ENCODE measurements around the gene FRMD4B. TPM values are rescaled to one million over a fixed set of nuclear protein-coding genes. Genes with fewer than 3 reads are reported as not detected.
A peak's percentile ranks its signal among the peaks of the same experiment; 100 is the strongest.

Gene FRMD4B
- total RNA-seq, 1 donor from 2014 or later, result 53.5 TPM

DNA sequence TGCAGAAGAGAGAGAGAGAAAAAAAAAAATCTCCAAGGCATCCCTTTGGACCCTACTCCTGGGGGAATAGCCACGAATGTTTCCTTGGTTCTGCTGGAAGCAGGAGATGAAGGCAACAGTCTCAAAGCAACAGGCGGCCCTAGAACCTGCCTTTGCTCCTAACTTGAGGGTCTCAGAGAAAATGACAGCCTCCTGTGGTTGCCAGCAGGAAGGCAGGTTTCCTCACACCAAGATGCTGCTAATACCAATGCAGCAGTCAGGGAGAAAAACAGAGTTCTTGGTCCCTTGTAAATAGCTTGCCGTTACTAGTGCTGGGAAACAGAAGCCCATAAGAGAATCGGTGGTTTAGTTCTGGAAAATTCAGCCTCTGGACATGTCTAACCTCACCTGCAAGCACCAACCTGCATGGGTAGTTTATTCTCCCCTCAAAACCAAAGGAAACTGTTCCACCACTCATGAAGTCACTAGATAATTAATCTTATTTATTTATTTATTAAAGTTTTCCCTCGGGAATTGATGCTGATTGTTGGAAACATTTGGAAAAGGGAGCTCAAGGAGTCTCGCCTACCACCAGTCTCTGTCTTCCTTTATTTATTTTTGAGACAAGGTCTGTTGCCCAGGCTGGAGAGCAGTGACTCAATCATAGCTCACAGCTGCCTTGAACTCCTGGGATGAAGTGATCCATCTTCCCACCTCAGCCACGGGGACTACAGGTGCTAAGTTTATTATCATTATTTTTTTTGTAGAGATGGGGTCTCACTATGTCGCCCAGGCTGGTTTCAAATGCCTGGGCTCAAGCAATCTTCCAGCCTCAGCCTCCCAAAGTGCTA is 883 bp upstream of the FRMD4B start:
- intact Hi-C loops (cut with DNase I), result no loop called here
- Histone ChIP-seq H3K36me3 (no peaks in the 10 kb centered on the region), H3K9me3 (no peaks in the 10 kb centered on the region), H3K27me3 (no peaks in the 10 kb centered on the region), H3K4me3 (peak overlapping the region; percentile 53 to 59), H3K4me1 (peaks cover 17% of the 10 kb centered on the region), H3K27ac (no peak overlapping the region)
- DNase-seq (ENCODE audit: extremely low spot score in 2 of 2), result no peak
- no peak for TF ChIP-seq POLR2AphosphoS5 (IDR thresholded peaks at IDR 0.05; ENCODE audit: insufficient read depth in 1 of 2, low read depth in 1 of 2)
- TF ChIP-seq, protein P1, sequence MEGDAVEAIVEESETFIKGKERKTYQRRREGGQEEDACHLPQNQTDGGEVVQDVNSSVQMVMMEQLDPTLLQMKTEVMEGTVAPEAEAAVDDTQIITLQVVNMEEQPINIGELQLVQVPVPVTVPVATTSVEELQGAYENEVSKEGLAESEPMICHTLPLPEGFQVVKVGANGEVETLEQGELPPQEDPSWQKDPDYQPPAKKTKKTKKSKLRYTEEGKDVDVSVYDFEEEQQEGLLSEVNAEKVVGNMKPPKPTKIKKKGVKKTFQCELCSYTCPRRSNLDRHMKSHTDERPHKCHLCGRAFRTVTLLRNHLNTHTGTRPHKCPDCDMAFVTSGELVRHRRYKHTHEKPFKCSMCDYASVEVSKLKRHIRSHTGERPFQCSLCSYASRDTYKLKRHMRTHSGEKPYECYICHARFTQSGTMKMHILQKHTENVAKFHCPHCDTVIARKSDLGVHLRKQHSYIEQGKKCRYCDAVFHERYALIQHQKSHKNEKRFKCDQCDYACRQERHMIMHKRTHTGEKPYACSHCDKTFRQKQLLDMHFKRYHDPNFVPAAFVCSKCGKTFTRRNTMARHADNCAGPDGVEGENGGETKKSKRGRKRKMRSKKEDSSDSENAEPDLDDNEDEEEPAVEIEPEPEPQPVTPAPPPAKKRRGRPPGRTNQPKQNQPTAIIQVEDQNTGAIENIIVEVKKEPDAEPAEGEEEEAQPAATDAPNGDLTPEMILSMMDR (IDR thresholded peaks at IDR 0.05), result no peak
- no peak for TF ChIP-seq POLR2A (IDR thresholded peaks at IDR 0.05)

DNA sequence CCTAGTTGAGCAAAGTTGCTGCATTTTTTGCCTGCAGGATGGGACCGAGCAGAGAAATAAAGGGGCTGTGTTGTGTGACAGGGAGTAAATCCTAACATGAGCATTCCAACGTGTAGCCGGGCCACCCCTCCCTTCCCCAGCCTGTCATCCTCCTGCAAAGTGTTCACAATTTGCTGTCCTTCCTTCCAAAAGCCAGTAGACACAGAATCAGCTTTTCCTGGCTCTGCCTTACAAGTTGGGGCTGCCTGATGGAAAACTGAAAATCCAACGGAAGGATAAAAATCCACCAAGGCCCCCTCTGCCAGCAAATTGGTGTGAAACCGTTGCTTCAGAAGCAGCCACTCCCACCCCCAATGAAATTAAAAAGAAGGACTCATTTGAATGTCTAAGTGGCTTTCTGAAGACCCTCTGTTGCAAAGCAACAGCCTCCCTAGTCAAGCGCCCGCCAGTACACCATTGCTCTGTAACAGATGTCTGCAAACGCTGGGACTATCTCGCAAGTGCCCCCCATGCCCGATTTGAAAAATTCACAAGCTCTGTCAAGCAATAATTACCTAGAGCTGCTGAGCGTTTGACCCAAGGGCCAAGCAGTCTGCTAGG is 665 bp downstream of the FRMD4B start:
- H3K27me3 ChIP-seq, result no peaks in the 10 kb centered on the region
- H3K36me3 ChIP-seq, result no peaks in the 10 kb centered on the region
- no peak for TF ChIP-seq POLR2AphosphoS5 (IDR thresholded peaks at IDR 0.05; ENCODE audit: insufficient read depth in 1 of 2, low read depth in 1 of 2)
- TF ChIP-seq, protein P1 (IDR thresholded peaks at IDR 0.05), result no peak
- no peak for TF ChIP-seq POLR2A (IDR thresholded peaks at IDR 0.05)
- intact Hi-C loops (cut with DNase I), result no loop called here
- H3K27ac ChIP-seq, result no peak overlapping the region
- H3K4me1 ChIP-seq, result peaks cover 17% of the 10 kb centered on the region
- no peak for DNase-seq (ENCODE audit: extremely low spot score in 2 of 2)
- H3K9me3 ChIP-seq, result no peaks in the 10 kb centered on the region
- peak overlapping the region; percentile 53 to 59 for H3K4me3 ChIP-seq

- no peak overlapping the region for H3K4me3 ChIP-seq
- no peak overlapping the region for H3K27ac ChIP-seq
- TF ChIP-seq, protein P1 (IDR thresholded peaks at IDR 0.05), result no peak
- no peak for TF ChIP-seq POLR2AphosphoS5 (IDR thresholded peaks at IDR 0.05; ENCODE audit: insufficient read depth in 1 of 2, low read depth in 1 of 2)
- no peak for TF ChIP-seq POLR2A (IDR thresholded peaks at IDR 0.05)
- intact Hi-C loops (cut with DNase I), result no loop called here
- H3K9me3 ChIP-seq, result no peaks in the 10 kb centered on the region
- H3K36me3 ChIP-seq, result no peaks in the 10 kb centered on the region
- H3K27me3 ChIP-seq, result no peaks in the 10 kb centered on the region
- no peak for DNase-seq (ENCODE audit: extremely low spot score in 2 of 2)
- H3K4me1 ChIP-seq, result peaks cover 17% of the 10 kb centered on the region
These were observed 1.6 kb downstream of the FRMD4B start for GRCh38 chr3:69384326-69384725.

- H3K36me3 ChIP-seq, result no peaks in the 10 kb centered on the region
- no peak overlapping the region for H3K4me3 ChIP-seq
- intact Hi-C loops (cut with DNase I), result no loop called here
- no peak overlapping the region for H3K27ac ChIP-seq
- no peaks in the 10 kb centered on the region for H3K27me3 ChIP-seq
- TF ChIP-seq, protein P1 (IDR thresholded peaks at IDR 0.05), result no peak
- TF ChIP-seq POLR2A (IDR thresholded peaks at IDR 0.05), result no peak
- DNase-seq (ENCODE audit: extremely low spot score in 2 of 2), result no peak
- no peaks in the 10 kb centered on the region for H3K9me3 ChIP-seq
- no peaks in the 10 kb centered on the region for H3K4me1 ChIP-seq
These were observed 6.2 kb downstream of the FRMD4B start for GRCh38 chr3:69379661-69380060.

All from vagina (tissue), 2 donors.